GM10248 (cell line): Measurements from ENCODE around the gene PLXNA3.

Experiments
- CTCF ChIA-PET: fragments of 300-600 bp; sonication (Branson Sonifier 250); formaldehyde crosslinking; extraction: SDS; loops from one replicate; lab custom pipeline; 2021; ENCODE audit warnings: antibody characterized with exemption; lab: Yijun Ruan, JAX
- POLR2A ChIA-PET: fragments of 350-650 bp; sonication (Branson Sonifier 250); formaldehyde crosslinking; extraction: SDS; loops from one replicate; lab custom pipeline; 2020; ENCODE audit warnings: antibody characterized with exemption; lab: Yijun Ruan, JAX
- DNase-seq: peaks from one replicate; pipeline ENCODE4 v3.0.0; 2012; ENCODE audit errors: extremely low spot score
- TF ChIP-seq, protein P1 (sequence below): IDR thresholded peaks from 2 replicates; pipeline ENCODE4 v1.5.1; 2012; ENCODE audit warnings: mild to moderate bottlenecking, low read depth; ENCODE audit errors: extremely low read depth, missing control alignments, control extremely low read depth

The PLXNA3 gene

DNA sequence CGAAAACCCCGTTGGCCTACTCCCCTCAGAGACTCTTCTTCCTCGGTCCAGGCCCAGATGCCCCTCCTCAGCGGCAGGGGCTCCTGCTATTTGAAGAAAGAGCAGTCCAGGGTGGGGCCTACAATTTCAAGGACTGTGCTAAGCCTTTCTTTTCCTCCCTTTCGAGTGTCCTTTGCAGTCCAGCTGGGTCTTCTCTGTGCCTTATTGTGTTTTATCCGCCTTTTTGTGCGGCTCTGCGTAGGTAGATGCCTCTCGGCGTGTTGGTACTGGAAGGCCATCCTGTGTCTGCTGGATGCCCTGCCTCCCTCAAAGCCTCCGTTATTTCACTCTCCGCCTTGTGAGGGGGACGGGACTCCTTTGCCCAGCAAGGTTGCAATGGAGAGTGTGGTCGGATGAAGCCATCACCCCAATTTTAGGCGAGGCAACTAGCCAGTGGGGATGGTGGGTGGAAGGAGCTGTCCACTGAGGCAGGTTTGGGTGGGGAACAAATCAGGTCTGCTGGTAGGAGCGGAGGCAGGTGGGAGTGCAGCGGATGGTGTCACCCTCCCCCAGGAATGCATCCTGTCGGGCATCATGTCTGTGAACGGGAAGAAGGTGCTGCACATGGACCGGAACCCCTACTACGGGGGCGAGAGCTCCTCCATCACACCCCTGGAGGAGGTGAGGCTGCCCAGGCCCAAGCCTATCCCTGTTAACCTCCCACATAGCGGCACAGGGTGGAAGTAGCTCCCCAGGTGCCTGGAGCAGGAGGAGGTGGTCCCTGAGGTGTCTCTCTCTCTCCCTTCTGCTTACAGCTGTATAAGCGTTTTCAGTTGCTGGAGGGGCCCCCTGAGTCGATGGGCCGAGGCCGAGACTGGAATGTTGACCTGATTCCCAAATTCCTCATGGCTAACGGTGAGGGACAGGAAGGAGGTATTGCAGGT is 19.8 kb upstream of the PLXNA3 start:
- CTCF ChIA-PET = interaction anchor here (1.8 kb wide), 1 partner anchor 10 kb away, joined by 7 read pairs; the partner anchor contains the start of gene ATP6AP1
- POLR2A ChIA-PET = no interaction called here
- no peak for DNase-seq

DNA sequence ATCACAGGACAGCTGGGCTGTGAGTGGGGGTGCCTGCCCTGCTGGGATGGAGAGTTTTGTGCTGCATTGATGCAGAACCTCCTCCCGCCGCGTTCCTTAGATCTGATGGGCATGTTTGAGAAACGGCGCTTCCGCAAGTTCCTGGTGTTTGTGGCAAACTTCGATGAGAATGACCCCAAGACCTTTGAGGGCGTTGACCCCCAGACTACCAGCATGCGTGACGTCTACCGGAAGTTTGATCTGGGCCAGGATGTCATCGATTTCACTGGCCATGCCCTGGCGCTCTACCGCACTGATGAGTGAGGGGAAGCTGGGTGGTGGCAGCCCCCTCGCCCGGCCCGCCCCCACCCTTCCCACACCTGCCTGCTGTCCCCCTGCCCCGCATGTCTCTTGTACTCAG is 18.2 kb upstream of the PLXNA3 start:
- POLR2A ChIA-PET = no interaction called here
- TF ChIP-seq, protein P1, sequence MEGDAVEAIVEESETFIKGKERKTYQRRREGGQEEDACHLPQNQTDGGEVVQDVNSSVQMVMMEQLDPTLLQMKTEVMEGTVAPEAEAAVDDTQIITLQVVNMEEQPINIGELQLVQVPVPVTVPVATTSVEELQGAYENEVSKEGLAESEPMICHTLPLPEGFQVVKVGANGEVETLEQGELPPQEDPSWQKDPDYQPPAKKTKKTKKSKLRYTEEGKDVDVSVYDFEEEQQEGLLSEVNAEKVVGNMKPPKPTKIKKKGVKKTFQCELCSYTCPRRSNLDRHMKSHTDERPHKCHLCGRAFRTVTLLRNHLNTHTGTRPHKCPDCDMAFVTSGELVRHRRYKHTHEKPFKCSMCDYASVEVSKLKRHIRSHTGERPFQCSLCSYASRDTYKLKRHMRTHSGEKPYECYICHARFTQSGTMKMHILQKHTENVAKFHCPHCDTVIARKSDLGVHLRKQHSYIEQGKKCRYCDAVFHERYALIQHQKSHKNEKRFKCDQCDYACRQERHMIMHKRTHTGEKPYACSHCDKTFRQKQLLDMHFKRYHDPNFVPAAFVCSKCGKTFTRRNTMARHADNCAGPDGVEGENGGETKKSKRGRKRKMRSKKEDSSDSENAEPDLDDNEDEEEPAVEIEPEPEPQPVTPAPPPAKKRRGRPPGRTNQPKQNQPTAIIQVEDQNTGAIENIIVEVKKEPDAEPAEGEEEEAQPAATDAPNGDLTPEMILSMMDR = no peak
- no peak for DNase-seq
- CTCF ChIA-PET = interaction anchor here (1.8 kb wide), 1 partner anchor 11 kb away, joined by 7 read pairs; the partner anchor contains the start of gene ATP6AP1

More for the DNA sequence above, 19.8 kb upstream of the PLXNA3 start:
- TF ChIP-seq, protein P1 = no peak

DNA sequence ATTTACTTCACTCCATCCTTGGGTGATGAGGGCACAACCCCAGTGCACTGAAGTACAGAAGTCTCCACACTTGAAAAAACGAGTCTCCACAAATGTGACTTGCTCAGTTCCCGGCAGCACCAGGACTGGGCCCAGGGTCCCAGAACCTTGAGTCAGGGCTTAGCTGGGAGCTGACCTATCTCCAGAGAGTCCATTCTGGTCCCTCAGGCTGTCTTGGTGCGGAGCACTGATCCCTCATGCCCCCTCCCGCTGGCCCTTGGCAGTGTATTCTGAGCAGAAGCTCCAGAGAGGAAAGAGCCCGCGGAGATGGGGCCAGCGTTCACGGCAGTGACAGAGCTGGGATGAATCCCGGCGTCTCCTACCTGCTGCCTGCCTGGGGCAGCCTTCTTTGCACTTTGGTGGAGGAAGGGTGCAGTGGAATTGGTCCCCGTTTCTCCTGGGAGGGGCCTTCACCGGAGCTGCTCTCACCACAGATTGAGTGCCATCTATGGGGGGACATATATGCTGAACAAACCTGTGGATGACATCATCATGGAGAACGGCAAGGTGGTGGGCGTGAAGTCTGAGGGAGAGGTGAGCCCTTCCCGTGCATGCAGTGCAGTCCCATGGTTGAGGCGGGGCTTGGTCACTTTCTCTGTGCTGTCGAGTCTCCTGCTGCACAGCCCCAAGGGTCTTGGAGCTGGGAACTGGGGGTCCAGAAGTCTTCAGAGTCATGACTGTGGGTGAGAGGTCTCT is 17.3 kb upstream of the PLXNA3 start:
- CTCF ChIA-PET = interaction anchor here (1.3 kb wide), 1 partner anchor 61 kb away, joined by 3 read pairs; no protein-coding TSS in a partner anchor
- TF ChIP-seq, protein P1 = no peak
- DNase-seq = no peak
- POLR2A ChIA-PET = no interaction called here

DNA sequence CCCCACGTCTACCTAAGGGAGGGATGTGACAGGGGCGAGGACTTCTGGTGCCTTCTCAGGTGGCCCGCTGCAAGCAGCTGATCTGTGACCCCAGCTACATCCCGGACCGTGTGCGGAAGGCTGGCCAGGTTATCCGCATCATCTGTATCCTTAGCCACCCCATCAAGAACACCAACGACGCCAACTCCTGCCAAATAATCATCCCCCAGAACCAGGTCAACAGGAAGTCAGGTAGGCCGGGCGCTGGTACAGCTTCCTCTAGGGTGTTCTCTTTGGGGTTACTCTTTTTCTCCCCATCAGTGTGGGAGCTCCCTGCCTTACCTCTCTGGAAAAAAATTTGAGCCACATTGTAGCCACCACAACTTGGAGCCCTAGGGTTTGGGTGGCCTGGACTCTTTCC is 16.5 kb upstream of the PLXNA3 start:
- no peak for DNase-seq
- ChIA-PET POLR2A (no interaction called here), CTCF (interaction anchor here (1.3 kb wide), 1 partner anchor 61 kb away, joined by 3 read pairs; no protein-coding TSS in a partner anchor)
- TF ChIP-seq, protein P1 = no peak

DNA sequence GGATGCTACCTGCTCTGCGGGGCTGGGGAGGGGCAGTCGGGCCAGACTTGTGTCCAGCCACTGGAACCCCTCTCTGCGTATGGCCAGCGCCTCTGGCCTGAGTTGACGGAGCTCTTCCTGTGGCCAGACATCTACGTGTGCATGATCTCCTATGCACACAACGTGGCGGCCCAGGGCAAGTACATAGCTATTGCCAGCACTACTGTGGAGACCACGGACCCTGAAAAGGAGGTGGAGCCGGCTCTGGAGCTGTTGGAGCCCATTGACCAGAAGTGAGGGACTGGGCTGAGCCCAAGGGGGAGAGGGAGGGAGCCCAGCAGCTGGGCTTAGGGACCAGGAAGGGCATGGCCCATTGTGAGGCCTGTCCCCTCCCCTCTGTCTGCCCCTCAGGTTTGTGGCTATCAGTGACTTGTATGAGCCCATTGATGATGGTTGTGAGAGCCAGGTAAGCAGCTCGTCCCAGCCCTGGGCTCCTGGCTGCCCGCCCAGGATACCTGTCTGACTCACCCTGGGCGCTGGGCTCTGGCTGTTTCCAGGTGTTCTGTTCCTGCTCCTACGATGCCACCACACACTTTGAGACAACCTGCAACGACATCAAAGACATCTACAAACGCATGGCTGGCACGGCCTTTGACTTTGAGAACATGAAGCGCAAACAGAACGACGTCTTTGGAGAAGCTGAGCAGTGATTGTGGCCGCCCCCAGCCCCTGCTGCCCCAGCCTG is 15.9 kb upstream of the PLXNA3 start:
- TF ChIP-seq, protein P1 = no peak
- ChIA-PET POLR2A (no interaction called here), CTCF (no interaction called here)
- no peak for DNase-seq

DNA sequence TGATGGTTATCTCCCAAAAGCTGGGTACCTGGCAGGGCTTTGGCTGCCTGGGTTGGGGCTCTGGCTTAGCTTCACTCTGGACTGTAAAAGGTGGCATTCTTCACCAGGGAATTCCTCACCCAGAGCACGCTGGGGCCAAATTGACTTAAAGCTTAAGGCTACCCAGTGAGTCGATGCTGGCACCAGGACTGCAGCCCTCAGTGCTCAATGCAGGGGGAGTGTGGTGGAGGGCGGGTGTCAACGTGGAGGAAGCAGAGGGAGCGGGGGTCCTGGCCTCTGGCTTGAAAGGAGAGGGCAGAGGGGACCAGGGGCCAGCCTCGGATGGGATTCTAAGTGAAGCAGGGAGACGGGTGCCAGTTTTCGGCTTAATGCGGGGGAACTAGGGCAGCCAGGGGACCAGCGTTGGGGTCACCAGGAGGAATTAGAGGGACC is 14.6 kb upstream of the PLXNA3 start:
- DNase-seq = no peak
- TF ChIP-seq, protein P1 = no peak
- POLR2A ChIA-PET = no interaction called here
- CTCF ChIA-PET = no interaction called here
